ENCODE data around the gene IL1R2. TPM values are rescaled to one million over a fixed set of nuclear protein-coding genes. Genes with fewer than 3 reads are reported as not detected.

The IL1R2 gene
- total and polyA plus RNA-seq, 2 of the 13 experiments (the other 11 are each of a cell fraction or from before 2014, with no cell fraction given): 3.6 to 7.3 TPM

- TF ChIP-seq REST (IDR thresholded peaks at IDR 0.05; ENCODE audit: borderline replicate concordance in 1 of 2, low read depth in 1 of 2, low read length in 2 of 2): no peak
- TF ChIP-seq ATF3 (CRISPR knock-in tag; IDR thresholded peaks at IDR 0.05): peak; percentile 75
- TF ChIP-seq ZNF33A (CRISPR knock-in tag; IDR thresholded peaks at IDR 0.05; ENCODE audit: borderline replicate concordance): no peak
- TF ChIP-seq GTF3A (CRISPR knock-in tag; conservative IDR thresholded peaks at IDR 0.05): no peak
- no peak for TF ChIP-seq ZNF75D (CRISPR knock-in tag; IDR thresholded peaks at IDR 0.05; ENCODE audit: borderline replicate concordance)
- no peak for TF ChIP-seq FOXC1 (CRISPR knock-in tag; IDR thresholded peaks at IDR 0.05; ENCODE audit: borderline replicate concordance)
- TF ChIP-seq ATF4 (CRISPR knock-in tag; IDR thresholded peaks at IDR 0.05): no peak
- no peak for TF ChIP-seq ZNF512B (CRISPR knock-in tag; IDR thresholded peaks at IDR 0.05; ENCODE audit: borderline replicate concordance)
- TF ChIP-seq ARID4A (CRISPR knock-in tag; IDR thresholded peaks at IDR 0.05; ENCODE audit: borderline replicate concordance): no peak; the same call in 1 of the 2 replicates
- no peak for TF ChIP-seq TCF12 (IDR thresholded peaks at IDR 0.05)
- TF ChIP-seq TCF12 (CRISPR knock-in tag; IDR thresholded peaks at IDR 0.05): no peak
- no peak for TF ChIP-seq YEATS4 (CRISPR knock-in tag; IDR thresholded peaks at IDR 0.05; ENCODE audit: borderline replicate concordance)
- no peak for TF ChIP-seq HIVEP1 (CRISPR knock-in tag; IDR thresholded peaks at IDR 0.05)
- TF ChIP-seq HOXA5 (CRISPR knock-in tag; IDR thresholded peaks at IDR 0.05): no peak; the same call in 1 of the 2 replicates
- TF ChIP-seq DNMT1 (CRISPR knock-in tag; IDR thresholded peaks at IDR 0.05): no peak
- TF ChIP-seq ZNF44 (CRISPR knock-in tag; IDR thresholded peaks at IDR 0.05): no peak
Observed at GRCh38 chr2:101998896-101999789, 7.4 kb downstream of the IL1R2 start (continued).
